HUES48 (cell line): Measurements from ENCODE around the gene DPCD.

Experiments used
- H3K27ac ChIP-seq: one replicate; pipeline ENCODE4 v1.7.0; 2013; ENCODE audit warnings: low read depth, low read length, inconsistent platforms
- H3K27me3 ChIP-seq: 2 replicates; pipeline ENCODE4 v1.6.1; 2013; ENCODE audit warnings: mild to moderate bottlenecking, low read length; ENCODE audit not compliant: control insufficient read depth, insufficient read depth
- H3K36me3 ChIP-seq: 2 replicates; pipeline ENCODE4 v1.6.1; 2013; ENCODE audit warnings: low read length; ENCODE audit not compliant: control insufficient read depth, insufficient read depth
- H3K4me1 ChIP-seq: 2 replicates; pipeline ENCODE4 v1.6.1; 2013; ENCODE audit warnings: mild to moderate bottlenecking, low read length; ENCODE audit not compliant: control insufficient read depth, insufficient read depth
- H3K4me3 ChIP-seq: 2 replicates; pipeline ENCODE4 v1.5.1; 2013; ENCODE audit warnings: mild to moderate bottlenecking, low read depth, low read length
- H3K9ac ChIP-seq: 2 replicates; pipeline ENCODE4 v1.6.1; 2013; ENCODE audit warnings: mild to moderate bottlenecking, low read depth, low read length, moderate library complexity
- H3K9me3 ChIP-seq: 2 replicates; pipeline ENCODE4 v1.6.1; 2013; ENCODE audit warnings: low read length; ENCODE audit not compliant: control insufficient read depth, insufficient read depth

DPCD gene

DNA sequence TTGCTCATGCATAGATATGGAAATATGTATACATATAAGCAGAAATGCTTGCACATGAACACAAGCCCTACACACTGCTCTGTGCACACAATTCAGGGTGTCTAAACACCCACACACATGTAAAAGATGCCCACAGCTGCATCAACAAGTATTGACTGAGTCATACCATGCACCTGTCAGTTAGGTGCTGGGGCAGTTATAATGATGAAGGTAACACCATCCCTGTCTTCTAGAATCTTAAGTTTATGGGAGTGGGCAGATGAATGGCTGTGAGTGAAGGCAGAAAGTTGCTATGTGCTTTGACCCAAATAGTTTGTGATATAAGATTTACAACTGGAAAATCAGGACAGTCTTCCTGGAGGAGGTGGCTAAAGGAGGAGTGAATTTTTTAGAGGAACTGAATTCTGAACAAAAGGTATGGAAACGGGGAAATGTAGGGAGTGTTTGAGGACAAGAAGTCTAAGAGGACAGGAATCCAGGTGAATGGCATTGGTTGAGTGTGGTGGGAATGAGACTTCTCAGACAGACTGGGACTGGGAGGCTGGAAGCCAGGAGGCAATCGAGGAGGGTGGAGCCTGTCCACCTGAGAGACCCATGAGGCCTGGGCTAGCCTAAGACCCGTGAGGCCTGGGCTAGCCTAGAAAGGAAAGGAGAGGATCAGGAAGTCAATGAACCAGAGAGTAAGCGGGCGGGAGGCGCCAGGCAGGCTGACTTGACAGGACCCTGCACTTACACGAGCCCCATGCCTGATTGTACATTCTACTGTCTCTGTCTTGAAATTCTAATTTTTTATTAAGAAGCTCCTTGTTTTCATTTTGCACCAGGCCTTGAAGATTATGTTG, 20.7 kb upstream of the DPCD start:
- Histone ChIP-seq H3K4me3 (no peak overlapping the region), H3K27ac (no peak overlapping the region), H3K9me3 (no peaks in the 10 kb centered on the region), H3K9ac (no peak overlapping the region), H3K4me1 (peaks cover 7% of the 10 kb centered on the region; the same call in 1 of the 2 replicates), H3K27me3 (peaks cover 63% of the 10 kb centered on the region), H3K36me3 (no peaks in the 10 kb centered on the region)

DNA sequence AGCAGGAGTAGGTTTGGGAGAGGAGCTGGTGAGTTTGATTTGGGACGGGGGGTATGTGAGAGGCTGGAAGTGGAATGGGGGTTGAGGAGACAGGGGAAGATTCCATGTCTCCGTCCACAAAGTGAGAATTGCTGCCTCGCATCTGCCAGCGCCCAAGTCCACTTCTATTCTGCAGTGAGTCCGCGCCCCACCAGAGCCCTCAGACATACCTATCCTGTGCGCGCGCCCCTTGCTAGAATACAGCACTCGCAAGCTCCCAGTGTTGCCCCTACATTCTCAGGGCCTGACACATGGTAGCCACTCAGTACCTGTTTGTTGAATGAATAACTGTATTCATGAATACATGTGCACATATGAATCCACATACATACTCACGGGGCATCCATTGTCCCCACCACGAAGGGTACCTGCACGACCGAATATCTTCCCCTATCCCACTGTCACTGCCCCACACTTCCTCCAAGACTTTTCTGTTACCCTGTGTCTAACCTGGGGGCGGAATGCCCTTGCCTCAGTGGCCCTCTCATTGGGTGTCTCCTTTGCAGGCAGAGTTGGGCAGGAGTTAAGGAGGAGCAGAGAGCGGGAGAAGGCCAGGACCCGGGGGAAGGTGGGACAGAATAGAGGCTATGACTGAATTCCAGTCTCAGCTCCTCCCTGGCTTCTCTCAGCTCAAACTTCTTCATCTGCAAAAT, 19.9 kb upstream of the DPCD start:
- Histone ChIP-seq H3K4me1 (peaks cover 7% of the 10 kb centered on the region; the same call in 1 of the 2 replicates), H3K27me3 (peaks cover 70% of the 10 kb centered on the region), H3K4me3 (no peak overlapping the region), H3K9ac (no peak overlapping the region), H3K9me3 (no peaks in the 10 kb centered on the region), H3K36me3 (no peaks in the 10 kb centered on the region), H3K27ac (no peak overlapping the region)

DNA sequence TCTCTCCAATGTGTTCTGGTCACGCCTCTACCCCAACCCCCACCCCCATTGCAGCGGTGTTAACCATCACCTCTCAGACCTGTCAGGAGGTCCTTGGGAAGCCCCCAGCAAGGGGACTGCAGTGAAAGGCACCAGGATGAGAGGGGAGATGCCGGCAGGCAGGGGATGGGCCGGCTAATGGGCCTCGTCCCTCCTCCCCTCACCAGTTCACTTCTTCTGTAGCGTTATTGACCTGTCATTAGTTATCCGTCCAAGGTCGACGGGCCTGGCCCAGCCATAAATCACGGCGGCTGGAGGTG, 18.8 kb upstream of the DPCD start:
- Histone ChIP-seq H3K9ac (no peak overlapping the region), H3K4me1 (peaks cover 7% of the 10 kb centered on the region; the same call in 1 of the 2 replicates), H3K27me3 (peaks cover 70% of the 10 kb centered on the region), H3K36me3 (no peaks in the 10 kb centered on the region), H3K4me3 (peak overlapping the region; percentile 68), H3K9me3 (no peaks in the 10 kb centered on the region), H3K27ac (no peak overlapping the region)

DNA sequence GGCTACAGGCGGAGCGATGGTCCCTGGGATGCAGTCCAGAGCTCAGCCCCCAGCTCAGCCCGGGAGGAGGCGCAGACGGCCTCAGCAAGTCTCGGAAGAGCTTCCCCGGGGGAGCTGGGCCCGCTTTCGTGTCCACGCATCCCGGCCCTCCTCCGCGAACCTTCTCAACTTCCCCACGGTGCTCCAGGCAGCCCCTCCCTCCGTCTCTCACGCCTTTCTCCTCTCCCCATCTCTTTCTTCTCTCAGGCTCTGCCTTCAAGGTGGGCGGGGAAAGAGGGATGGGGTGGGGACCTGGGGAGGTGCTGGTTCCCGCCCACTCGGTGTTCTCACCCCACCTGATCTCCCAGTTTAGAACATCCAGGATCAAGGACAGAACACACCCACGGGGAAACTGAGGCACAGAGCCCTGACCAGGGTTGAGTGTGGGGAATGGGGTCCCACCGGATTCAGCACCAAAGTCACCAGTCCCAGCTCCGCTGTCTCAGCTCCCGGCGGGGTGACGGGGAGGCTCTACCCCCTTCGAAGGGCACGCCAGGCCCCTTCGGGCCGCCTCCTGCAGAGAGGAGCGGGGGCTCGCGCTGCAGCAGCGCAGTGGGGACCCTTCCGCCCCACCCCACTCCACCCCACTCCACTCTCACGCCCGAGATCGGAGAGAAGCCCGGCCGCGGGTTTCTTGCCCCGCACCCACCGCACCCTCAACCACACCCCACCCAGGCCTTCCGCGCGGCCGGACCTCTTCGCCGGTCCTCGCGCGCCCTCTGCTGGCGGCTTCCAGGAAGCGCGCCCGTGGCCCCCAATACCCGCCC, 18.3 kb upstream of the DPCD start:
- Histone ChIP-seq H3K27ac (no peak overlapping the region), H3K4me3 (peak overlapping the region; percentile 68), H3K9me3 (no peaks in the 10 kb centered on the region), H3K9ac (no peak overlapping the region), H3K36me3 (no peaks in the 10 kb centered on the region), H3K27me3 (peaks cover 70% of the 10 kb centered on the region), H3K4me1 (peaks cover 7% of the 10 kb centered on the region; the same call in 1 of the 2 replicates)

DNA sequence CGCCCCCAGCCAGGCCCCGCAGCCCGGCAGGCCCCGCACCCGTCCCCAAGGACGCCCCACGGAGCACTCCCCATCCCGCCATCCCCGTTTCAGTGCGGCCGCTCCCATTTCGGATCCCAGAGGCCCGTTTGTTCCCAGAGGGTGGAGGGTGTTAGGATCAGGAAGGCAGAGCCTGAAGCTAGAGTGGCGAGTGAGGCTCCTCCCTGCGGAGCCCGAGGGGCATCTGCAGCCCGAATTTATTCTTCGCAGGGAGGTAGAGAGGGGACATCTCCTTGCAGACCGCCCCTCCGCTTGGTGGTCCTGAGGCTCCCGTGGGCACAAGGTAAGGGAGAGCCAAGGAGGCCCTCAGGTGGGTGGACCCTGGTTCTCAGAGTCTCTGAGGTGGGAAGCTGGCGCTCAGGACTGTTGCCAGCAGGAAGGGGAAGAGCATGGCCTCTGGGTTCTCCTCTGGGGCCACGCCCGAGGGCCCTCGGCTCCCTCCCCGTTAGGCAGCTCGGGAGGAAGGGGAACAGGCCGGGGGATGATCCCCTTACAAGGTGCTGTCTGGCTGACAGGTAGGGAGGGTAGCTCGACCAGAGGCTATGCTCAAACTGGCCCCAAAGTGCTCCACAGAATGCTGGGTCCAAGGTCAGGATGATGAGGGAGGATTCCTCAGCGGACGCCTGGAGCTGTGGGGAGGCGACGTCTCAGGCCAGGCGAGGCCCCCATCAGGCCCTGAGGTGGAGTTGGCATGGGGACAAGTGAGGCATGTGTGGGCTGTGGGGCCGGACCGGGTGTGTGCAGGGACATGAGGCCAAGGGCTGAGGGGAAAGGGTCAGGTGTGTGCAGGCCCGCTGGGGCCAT, 17.5 kb upstream of the DPCD start:
- Histone ChIP-seq H3K9ac (no peak overlapping the region; the same call in 1 of the 2 replicates), H3K9me3 (no peaks in the 10 kb centered on the region), H3K4me3 (peak overlapping the region; percentile 68), H3K27me3 (peaks cover 67% of the 10 kb centered on the region), H3K36me3 (no peaks in the 10 kb centered on the region), H3K4me1 (peaks cover 7% of the 10 kb centered on the region; the same call in 1 of the 2 replicates), H3K27ac (no peak overlapping the region)

DNA sequence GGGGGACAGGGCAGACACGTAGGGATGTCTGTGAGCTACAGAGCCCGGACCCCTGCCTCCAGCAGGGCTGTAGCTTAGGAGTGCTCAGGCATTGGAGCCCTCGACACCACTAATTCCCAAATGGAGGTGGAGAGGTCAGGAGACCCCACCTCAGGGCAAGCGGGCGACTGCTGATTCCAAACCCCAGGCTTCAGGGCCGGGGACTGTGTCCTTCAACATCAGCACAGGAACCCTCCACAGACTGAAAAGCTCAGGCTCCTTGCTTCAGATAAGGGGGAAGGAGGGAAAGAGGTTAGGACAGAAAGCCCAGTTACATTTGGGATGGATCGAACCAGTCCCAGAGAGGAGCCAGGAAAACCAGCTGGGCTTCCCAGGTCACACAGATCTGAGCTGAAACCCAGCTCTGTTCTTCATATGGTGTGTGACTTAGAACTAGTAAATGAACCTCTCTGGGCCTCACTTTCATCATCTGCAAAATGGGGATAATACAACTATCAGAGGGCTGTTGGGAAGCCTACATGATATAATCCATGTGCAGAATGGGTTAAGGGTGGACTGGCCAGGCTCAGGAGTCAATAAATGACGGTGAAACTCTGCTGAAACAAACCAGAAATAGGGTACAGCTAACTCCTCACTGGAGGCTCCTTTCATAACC, 16.7 kb upstream of the DPCD start:
- Histone ChIP-seq H3K36me3 (no peaks in the 10 kb centered on the region), H3K4me3 (no peak overlapping the region), H3K9me3 (no peaks in the 10 kb centered on the region), H3K27me3 (peaks cover 61% of the 10 kb centered on the region), H3K27ac (no peak overlapping the region), H3K9ac (no peak overlapping the region), H3K4me1 (peaks cover 4% of the 10 kb centered on the region; the same call in 1 of the 2 replicates)

DNA sequence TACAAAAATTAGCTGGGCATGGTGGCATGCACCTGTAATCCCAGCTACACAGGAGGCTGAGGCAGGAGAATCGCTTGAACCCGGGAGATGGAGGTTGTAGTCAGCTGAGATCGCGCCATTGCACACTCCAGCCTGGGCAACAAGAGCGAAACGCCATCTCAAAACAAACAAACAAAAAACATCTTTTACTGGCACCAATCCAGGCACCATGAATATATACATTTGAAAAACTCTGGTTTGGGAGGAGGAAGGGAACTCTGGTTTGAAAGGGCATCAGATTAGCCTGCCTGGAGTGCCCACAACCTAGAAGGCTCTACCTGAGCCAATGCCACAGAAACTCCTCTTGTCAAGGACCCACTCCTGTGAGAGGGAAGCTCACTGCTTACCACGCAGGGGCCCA, 16.0 kb upstream of the DPCD start:
- Histone ChIP-seq H3K36me3 (no peaks in the 10 kb centered on the region), H3K4me3 (no peak overlapping the region), H3K27me3 (peaks cover 54% of the 10 kb centered on the region), H3K9ac (no peak overlapping the region), H3K9me3 (no peaks in the 10 kb centered on the region), H3K27ac (no peak overlapping the region), H3K4me1 (0 out of 2 replicates have a peak, but pooled peaks cover 4% of the 10 kb centered on the region)

DNA sequence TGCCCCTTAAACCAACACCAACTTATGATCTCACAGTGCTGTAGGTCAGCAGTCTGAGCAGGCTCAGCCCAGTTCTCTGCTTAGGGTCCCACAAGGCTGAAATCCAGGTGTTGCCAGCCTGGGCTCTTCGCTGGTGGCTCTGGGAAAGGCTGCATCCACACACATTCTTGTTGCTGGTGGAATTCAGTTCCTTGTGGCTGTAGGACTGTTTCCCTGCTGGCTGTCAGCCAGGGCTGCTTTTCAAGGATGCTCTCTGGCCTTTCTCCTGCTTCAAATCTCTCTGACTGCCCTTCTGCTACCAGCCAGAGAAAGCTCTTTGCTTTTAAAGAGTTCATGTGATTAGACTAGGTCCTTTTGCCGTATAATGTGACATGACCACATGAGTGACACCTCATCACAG, 15.3 kb upstream of the DPCD start:
- Histone ChIP-seq H3K9ac (no peak overlapping the region), H3K4me3 (no peak overlapping the region), H3K27me3 (peaks cover 47% of the 10 kb centered on the region), H3K36me3 (no peaks in the 10 kb centered on the region), H3K9me3 (no peaks in the 10 kb centered on the region), H3K27ac (no peak overlapping the region), H3K4me1 (0 out of 2 replicates have a peak, but pooled peaks cover 4% of the 10 kb centered on the region)

DNA sequence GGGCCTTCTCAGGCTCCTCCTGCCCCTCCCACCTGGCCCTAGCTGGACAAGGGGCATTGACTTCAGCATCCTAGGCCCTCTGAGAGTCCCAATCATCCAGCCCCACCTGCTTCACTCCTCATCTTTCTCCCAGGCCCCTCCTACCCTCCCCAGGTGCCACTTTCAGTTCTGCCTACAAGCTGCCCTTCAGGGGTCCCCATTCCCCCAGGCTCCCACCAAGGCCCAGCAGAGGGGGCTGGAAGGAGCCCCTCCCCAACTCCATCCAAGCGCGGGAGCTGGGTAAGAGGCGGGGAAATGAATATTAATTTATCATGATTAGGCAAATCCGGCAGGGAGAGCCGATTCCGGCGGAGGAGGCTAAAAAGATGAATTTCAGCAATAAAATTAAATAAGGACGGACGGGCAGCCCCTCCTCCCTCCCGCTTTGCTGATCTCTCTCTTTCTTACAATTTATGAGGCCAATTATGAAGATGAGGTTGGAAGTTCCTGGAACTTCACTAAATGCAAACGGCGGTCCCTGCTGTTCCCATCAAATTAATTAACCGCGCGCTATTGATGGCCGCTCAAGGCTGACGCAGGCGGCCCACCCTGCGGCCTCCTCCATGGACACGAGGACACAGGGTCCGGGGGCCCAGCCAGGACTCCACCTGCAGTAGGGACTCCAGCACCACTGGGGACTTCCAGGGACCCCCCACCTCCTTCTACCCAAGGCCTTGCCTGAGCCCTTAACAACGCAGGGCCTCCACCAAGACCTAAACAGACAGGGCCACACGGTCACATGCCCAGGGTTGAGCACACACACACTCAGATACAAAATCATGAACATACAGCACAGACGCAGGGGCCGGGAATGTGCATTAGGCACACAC, 14.0 kb upstream of the DPCD start:
- H3K9me3 ChIP-seq, result no peaks in the 10 kb centered on the region
- H3K9ac ChIP-seq, result no peak overlapping the region
- H3K27ac ChIP-seq, result no peak overlapping the region
- peaks cover 8% of the 10 kb centered on the region for H3K36me3 ChIP-seq
- H3K4me1 ChIP-seq, result 0 out of 2 replicates have a peak, but pooled peaks cover 4% of the 10 kb centered on the region
- H3K4me3 ChIP-seq, result no peak overlapping the region
- H3K27me3 ChIP-seq, result peaks cover 34% of the 10 kb centered on the region
